Stimulated activated CD8-positive, alpha-beta memory T cell treated with anti-CD3 and anti-CD28 coated beads, Interleukin-12 subunit alpha, Interleukin-12 subunit beta, amount 100 ng/mL, for 4 hours (primary cell): Measurements from ENCODE around the gene TAF9B.
"Not testable (repeated sequence)": the region's sequence is repeated elsewhere in the genome, so short reads cannot be mapped to it uniquely, and the experiment has no call there.

ENCODE experiments used
- DNase-seq: peaks from one replicate; pipeline ENCODE4 v3.0.0-alpha.2; 2020; ENCODE audit warnings: low read depth

The TAF9B gene

GRCh38 chrX:78116365-78116764, 23.1 kb downstream of the TAF9B start:
- no peak for DNase-seq

GRCh38 chrX:78111140-78111931, 28.1 kb downstream of the TAF9B start:
- no peak for DNase-seq

GRCh38 chrX:78109458-78109857, 30.0 kb downstream of the TAF9B start:
- no peak for DNase-seq

- DNase-seq = no peak
Measured at GRCh38 chrX:78106651-78106986, 32.8 kb downstream of the TAF9B start.

GRCh38 chrX:78105944-78106650, 33.4 kb downstream of the TAF9B start:
- DNase-seq = no peak

GRCh38 chrX:78104447-78105176, 34.8 kb downstream of the TAF9B start:
- peak; percentile 4 for DNase-seq

- peak; percentile 85 for DNase-seq
Measured at GRCh38 chrX:78103623-78104446, 35.6 kb downstream of the TAF9B start, which contains the start of gene PGK1. PGK1 (plus strand) TSS chrX:78104248; CDS start chrX:78104341, 93 bp downstream.

- DNase-seq = no peak
Measured at GRCh38 chrX:78103001-78103622, 36.3 kb downstream of the TAF9B start.

GRCh38 chrX:78102091-78102490, 37.4 kb downstream of the TAF9B start:
- DNase-seq = no peak

- DNase-seq = no peak
Measured at GRCh38 chrX:78098108-78098507, 41.3 kb downstream of the TAF9B start.

GRCh38 chrX:78092296-78092695, 47.2 kb downstream of the TAF9B start:
- DNase-seq = no peak

GRCh38 chrX:78081413-78081812, 58.0 kb downstream of the TAF9B start:
- DNase-seq = not testable (repeated sequence)
